ENCODE results near the gene ANGPT4. TPM values are rescaled to one million over a fixed set of nuclear protein-coding genes. Genes with fewer than 3 reads are reported as not detected.

The ANGPT4 gene
- total and polyA plus RNA-seq, 2 of the 8 experiments (the other 6 are each of a cell fraction or from before 2014, with no cell fraction given): 0.07 to 0.33 TPM

- Histone ChIP-seq H4K5ac (ENCODE audit: insufficient read length, low read depth, low read length) (no peak overlapping the region), H4K91ac (replicated peaks; ENCODE audit: insufficient read length, low read length) (no peak overlapping the region), H3K56ac (replicated peaks; ENCODE audit: insufficient read length, low read depth, low read length) (no peak overlapping the region), H2BK15ac (ENCODE audit: low read length) (no peak overlapping the region), H3K14ac (ENCODE audit: insufficient read length) (no peak overlapping the region), H3K4ac (replicated peaks; ENCODE audit: insufficient read length, low read depth, low read length) (no peak overlapping the region), H2AFZ (ENCODE audit: low read length) (no peak overlapping the region), H3K79me1 (ENCODE audit: low read depth, low read length) (no peaks in the 10 kb centered on the region), H4K8ac (ENCODE audit: extremely low read depth, insufficient read depth, low read length) (no peak overlapping the region), H3K27me3 (replicated peaks in 1 of 4; ENCODE audit: control insufficient read depth in 3 of 4, extremely low read depth in 1 of 4, insufficient read depth in 3 of 4, low read length in 3 of 4) (no peaks in the 10 kb centered on the region), H2BK120ac (replicated peaks; ENCODE audit: low read depth, low read length) (no peak overlapping the region), H3K18ac (ENCODE audit: extremely low read depth, low read length) (no peak overlapping the region), H3K79me2 (ENCODE audit: control insufficient read depth in 1 of 2, insufficient read depth in 2 of 2, low read length in 2 of 2) (no peaks in the 10 kb centered on the region), H2BK20ac (ENCODE audit: low read length) (no peak overlapping the region), H3K23ac (ENCODE audit: insufficient read length) (no peak overlapping the region), H3K4me1 (replicated peaks in 1 of 4; ENCODE audit: control insufficient read depth in 3 of 4, insufficient read depth in 4 of 4, low read length in 3 of 4) (peaks cover 0 to 3% (median 0%) of the 10 kb centered on the region in 4 experiments; a peak in 1 of 7 replicates), H2BK12ac (ENCODE audit: low read depth, low read length) (no peak overlapping the region), H3K4me3 (ENCODE audit: extremely low read depth in 1 of 4, insufficient read depth in 2 of 4, low read depth in 3 of 4, low read length in 4 of 4) (no peak overlapping the region), H3K4me2 (ENCODE audit: insufficient read depth in 1 of 2, low read depth in 2 of 2, low read length in 2 of 2) (no peak overlapping the region), H2AK5ac (ENCODE audit: low read depth, low read length) (no peak overlapping the region), H3K9ac (replicated peaks in 1 of 4; ENCODE audit: extremely low read depth in 1 of 4, low read depth in 3 of 4, low read length in 3 of 4) (no peak overlapping the region), H4K20me1 (replicated peaks in 1 of 2; ENCODE audit: control insufficient read depth in 1 of 2, insufficient read depth in 2 of 2, low read length in 2 of 2) (peaks cover 0 to 2% of the 10 kb centered on the region in 2 experiments), H2BK5ac (ENCODE audit: low read depth, low read length) (no peak overlapping the region), H3K36me3 (ENCODE audit: control insufficient read depth in 2 of 4, insufficient read depth in 4 of 4, low read length in 3 of 4) (no peaks in the 10 kb centered on the region), H3K23me2 (ENCODE audit: low read depth, low read length) (peaks cover 4% of the 10 kb centered on the region; the same call in 1 of the 2 replicates), H3K27ac (ENCODE audit: low read depth, low read length) (no peak overlapping the region), H3K9me3 (ENCODE audit: insufficient read depth in 2 of 2, low read depth in 1 of 2, low read length in 1 of 2) (no peaks in the 10 kb centered on the region)
- FAIRE-seq (no peak), DNase-seq (ENCODE audit: low read depth in 1 of 2, low spot score in 2 of 2) (no peak)
- TF ChIP-seq ASH2L (IDR thresholded peaks at IDR 0.05; ENCODE audit: low read length): no peak
- TF ChIP-seq CHD1 (IDR thresholded peaks at IDR 0.05; ENCODE audit: low read depth, low read length): no peak
- no peak for TF ChIP-seq EGR1 (IDR thresholded peaks at IDR 0.05; ENCODE audit: borderline replicate concordance, low read depth, low read length)
- no peak for TF ChIP-seq CBX5 (IDR thresholded peaks at IDR 0.05; ENCODE audit: low read depth, low read length)
- no peak for TF ChIP-seq RAD21 (IDR thresholded peaks at IDR 0.05 in 1 of 2, conservative IDR thresholded peaks at IDR 0.05 in 1 of 2; ENCODE audit: low read depth in 2 of 2, low read length in 2 of 2)
- POLR2A ChIA-PET (ENCODE audit: partially characterized antibody): no interaction called here
- 88% methylated on average over 8 of the region's 8 CpGs; no CpG with 5 or more reads in 1 of the 2 experiments for WGBS, 2 experiments (ENCODE audit: extremely low coverage in 1 of 2, insufficient coverage in 1 of 2, insufficient read length in 1 of 2, insufficient replicate concordance in 2 of 2, low coverage in 1 of 2, low lambda C conversion rate in 2 of 2, missing lambda C conversion rate in 1 of 2)
- CTCF ChIA-PET (ENCODE audit: partially characterized antibody): interaction anchor here (1.0 to 2.8 kb wide), 5 partner anchors 10 to 108 kb away, joined by 4 to 13 read pairs (median 5); no protein-coding TSS in a partner anchor
Measured at GRCh38 chr20:962683-963082, 46.5 kb upstream of the ANGPT4 start.
